ENCODE data around the gene EXOC6. TPM values are rescaled to one million over a fixed set of nuclear protein-coding genes. Genes with fewer than 3 reads are reported as not detected.

The EXOC6 gene
- total RNA-seq, 4 donors from 2014 or later, result 14.4 to 22.4 (median 16.8) TPM

DNA sequence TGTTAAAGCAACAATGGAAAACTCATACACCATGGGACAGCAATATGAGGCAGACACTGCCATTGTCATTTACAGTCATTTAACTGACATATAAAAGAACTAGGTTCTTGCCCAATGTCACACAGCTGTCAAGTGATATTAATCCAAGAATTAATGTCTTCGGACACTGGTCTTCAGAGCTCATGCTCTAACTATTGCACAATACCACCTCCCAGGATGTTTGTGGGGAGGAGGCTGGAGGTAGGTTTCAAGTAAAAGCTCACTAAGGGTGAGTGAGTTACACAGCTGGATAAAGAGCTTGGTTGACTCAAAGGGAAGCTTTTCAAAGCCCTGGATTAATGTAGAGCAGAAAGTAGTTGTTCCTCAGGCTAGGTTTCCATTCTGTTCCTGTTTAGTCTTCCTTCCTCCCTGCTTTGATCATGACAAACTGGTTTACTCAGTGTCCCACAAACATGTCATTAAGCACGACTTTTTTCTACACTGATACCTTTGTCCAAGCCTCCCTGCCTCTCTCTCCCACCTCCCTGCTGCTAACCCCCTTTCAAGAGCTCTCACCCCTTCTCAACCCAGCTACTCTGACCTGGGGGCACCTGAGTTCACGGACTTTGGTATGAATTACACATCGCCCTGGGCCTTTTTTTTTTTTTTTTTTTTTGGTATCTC is 987 bp upstream of the EXOC6 start:
- no peaks in the 10 kb centered on the region for H3K9me3 ChIP-seq
- no peaks in the 10 kb centered on the region for H3K36me3 ChIP-seq
- no peak for ATAC-seq
- no peak for TF ChIP-seq POLR2AphosphoS5 (IDR thresholded peaks at IDR 0.05)
- no peak overlapping the region for H3K27ac ChIP-seq
- H3K27me3 ChIP-seq, result no peaks in the 10 kb centered on the region
- H3K4me1 ChIP-seq, result peaks cover 0 to 25% (median 7%) of the 10 kb centered on the region in 3 donors
- WGBS, 2 donors (ENCODE audit: low coverage in 1 of 2), result 64 to 71% methylated on average over 3 to 4 of the region's 4 CpGs
- H3K4me3 ChIP-seq, result no peak overlapping the region

DNA sequence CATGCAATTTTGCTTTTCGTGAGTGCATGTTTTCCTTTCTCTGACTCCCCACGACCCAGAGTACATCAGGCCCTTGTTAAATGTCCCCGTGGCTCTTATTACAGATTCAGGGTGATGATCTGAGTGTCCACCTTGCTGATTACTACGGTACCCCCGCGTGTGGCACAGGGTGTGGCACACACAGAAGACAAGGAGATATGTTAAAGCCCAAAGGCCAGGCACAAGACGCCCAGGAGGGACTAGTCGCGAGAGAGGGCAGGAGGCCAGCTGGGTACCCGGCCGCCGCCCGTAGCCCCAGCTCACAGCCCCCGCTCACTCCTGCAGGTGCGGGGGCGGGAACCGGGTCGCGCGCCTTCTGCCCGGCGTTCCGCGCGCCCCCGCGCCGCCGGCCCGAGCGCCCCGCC is 281 bp upstream of the EXOC6 start:
- Histone ChIP-seq H3K4me3 (peak overlapping the region; percentile 50 to 88), H3K4me1 (peaks cover 0 to 25% (median 7%) of the 10 kb centered on the region in 3 donors), H3K9me3 (no peaks in the 10 kb centered on the region), H3K36me3 (no peaks in the 10 kb centered on the region), H3K27me3 (no peaks in the 10 kb centered on the region), H3K27ac (peak overlapping the region in 3 of 4 donors; percentile 89 to 92 (median 89))
- WGBS, 2 donors (ENCODE audit: low coverage in 1 of 2), result 0 to 12% methylated on average over 1 to 3 of the region's 32 CpGs
- TF ChIP-seq, protein P1, sequence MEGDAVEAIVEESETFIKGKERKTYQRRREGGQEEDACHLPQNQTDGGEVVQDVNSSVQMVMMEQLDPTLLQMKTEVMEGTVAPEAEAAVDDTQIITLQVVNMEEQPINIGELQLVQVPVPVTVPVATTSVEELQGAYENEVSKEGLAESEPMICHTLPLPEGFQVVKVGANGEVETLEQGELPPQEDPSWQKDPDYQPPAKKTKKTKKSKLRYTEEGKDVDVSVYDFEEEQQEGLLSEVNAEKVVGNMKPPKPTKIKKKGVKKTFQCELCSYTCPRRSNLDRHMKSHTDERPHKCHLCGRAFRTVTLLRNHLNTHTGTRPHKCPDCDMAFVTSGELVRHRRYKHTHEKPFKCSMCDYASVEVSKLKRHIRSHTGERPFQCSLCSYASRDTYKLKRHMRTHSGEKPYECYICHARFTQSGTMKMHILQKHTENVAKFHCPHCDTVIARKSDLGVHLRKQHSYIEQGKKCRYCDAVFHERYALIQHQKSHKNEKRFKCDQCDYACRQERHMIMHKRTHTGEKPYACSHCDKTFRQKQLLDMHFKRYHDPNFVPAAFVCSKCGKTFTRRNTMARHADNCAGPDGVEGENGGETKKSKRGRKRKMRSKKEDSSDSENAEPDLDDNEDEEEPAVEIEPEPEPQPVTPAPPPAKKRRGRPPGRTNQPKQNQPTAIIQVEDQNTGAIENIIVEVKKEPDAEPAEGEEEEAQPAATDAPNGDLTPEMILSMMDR (IDR thresholded peaks at IDR 0.05), result no peak
- no peak for TF ChIP-seq EP300 (IDR thresholded peaks at IDR 0.05)
- no peak for TF ChIP-seq POLR2AphosphoS5 (IDR thresholded peaks at IDR 0.05)
- TF ChIP-seq POLR2A (IDR thresholded peaks at IDR 0.05), result no peak
- no peak for ATAC-seq

DNA sequence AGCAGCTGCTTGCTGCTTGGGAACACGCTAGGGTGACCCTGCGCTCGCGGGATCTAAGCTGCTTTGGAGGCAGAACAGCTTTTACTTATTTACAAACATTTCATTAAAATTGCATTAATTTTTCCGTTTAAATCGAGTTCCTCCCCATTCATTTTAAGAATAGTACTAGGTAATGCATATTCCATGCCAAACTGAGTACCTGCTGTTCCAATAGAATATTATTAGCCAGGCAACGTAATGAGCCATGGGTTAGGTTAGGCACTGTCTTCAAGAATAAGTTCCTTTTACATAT is 860 bp downstream of the EXOC6 start:
- no peak for ATAC-seq
- Histone ChIP-seq H3K27me3 (no peaks in the 10 kb centered on the region), H3K4me3 (peak overlapping the region; percentile 50 to 88), H3K36me3 (no peaks in the 10 kb centered on the region), H3K27ac (peak overlapping the region in 3 of 4 donors; percentile 89 to 92 (median 89)), H3K9me3 (no peaks in the 10 kb centered on the region), H3K4me1 (peaks cover 0 to 22% (median 7%) of the 10 kb centered on the region in 3 donors)
- WGBS, 2 donors (ENCODE audit: low coverage in 1 of 2), result 0 to 2% methylated on average over 3 to 6 of the region's 7 CpGs
- no peak for TF ChIP-seq POLR2A (IDR thresholded peaks at IDR 0.05)
- TF ChIP-seq EP300 (IDR thresholded peaks at IDR 0.05), result no peak
- TF ChIP-seq, protein P1 (IDR thresholded peaks at IDR 0.05), result no peak
- no peak for TF ChIP-seq POLR2AphosphoS5 (IDR thresholded peaks at IDR 0.05)

DNA sequence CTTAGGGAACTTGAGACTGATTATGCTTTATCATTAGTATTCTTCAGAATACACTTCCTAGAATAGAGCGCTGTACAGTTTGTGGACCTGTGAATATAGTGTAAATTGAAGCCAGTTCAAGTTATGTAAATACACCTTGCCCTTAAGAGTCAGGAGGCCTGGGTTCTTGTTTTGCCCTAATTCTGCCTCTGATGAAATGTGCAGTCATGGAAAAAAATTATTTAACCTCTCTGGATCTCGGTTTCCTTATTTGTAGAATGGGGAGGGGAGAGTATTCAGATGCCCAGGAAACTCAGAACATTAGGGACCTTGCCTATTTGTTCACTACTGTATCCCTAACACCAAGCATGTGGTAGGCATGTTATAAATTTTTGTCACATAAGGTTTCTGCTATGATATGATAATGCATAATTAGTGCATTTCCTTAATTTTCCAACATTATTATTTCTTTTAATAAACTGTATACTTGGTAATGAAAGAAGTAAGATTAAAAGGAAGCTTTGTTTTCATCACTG is 1.3 kb downstream of the EXOC6 start:
- H3K27ac ChIP-seq, result peak overlapping the region in 2 of 4 donors; percentile 89 to 92
- H3K9me3 ChIP-seq, result no peaks in the 10 kb centered on the region
- 42 to 55% methylated on average over 2 of the region's 2 CpGs for WGBS, 2 donors (ENCODE audit: low coverage in 1 of 2)
- H3K4me1 ChIP-seq, result peaks cover 0 to 22% (median 7%) of the 10 kb centered on the region in 3 donors
- no peak for ATAC-seq
- peak overlapping the region; percentile 50 to 88 for H3K4me3 ChIP-seq
- TF ChIP-seq, protein P1 (IDR thresholded peaks at IDR 0.05), result no peak
- TF ChIP-seq EP300 (IDR thresholded peaks at IDR 0.05) (no peak), POLR2AphosphoS5 (IDR thresholded peaks at IDR 0.05) (no peak), POLR2A (IDR thresholded peaks at IDR 0.05) (no peak)
- H3K27me3 ChIP-seq, result no peaks in the 10 kb centered on the region
- no peaks in the 10 kb centered on the region for H3K36me3 ChIP-seq

DNA sequence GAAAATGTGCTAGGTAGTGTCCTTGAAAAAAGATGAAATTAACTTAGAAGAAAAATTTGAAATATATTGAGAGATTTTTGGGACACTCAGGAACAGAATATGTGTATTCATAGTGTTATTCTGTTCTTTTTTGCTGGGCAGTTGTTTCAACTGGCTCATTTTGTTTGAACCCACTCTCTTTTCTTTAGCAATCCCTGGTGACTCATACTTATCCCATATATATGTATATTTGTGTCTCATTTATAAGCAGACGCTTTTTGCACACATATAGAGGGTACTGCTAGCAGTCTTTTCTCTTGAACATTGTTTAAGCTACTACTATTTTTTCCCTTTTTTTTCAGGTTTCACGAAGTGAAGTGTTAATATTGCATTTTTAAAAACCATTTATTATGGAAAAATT is 1.9 kb downstream of the EXOC6 start:
- Histone ChIP-seq H3K4me1 (peaks cover 0 to 22% (median 7%) of the 10 kb centered on the region in 3 donors), H3K27ac (no peak overlapping the region), H3K36me3 (no peaks in the 10 kb centered on the region), H3K27me3 (no peaks in the 10 kb centered on the region), H3K4me3 (no peak overlapping the region), H3K9me3 (no peaks in the 10 kb centered on the region)
- TF ChIP-seq POLR2A (IDR thresholded peaks at IDR 0.05) (no peak), EP300 (IDR thresholded peaks at IDR 0.05) (no peak), POLR2AphosphoS5 (IDR thresholded peaks at IDR 0.05) (no peak)
- TF ChIP-seq, protein P1 (IDR thresholded peaks at IDR 0.05), result no peak
- ATAC-seq, result no peak
- WGBS, 2 donors (ENCODE audit: low coverage in 1 of 2), result 80 to 87% methylated on average over 1 to 2 of the region's 2 CpGs
